ENCODE results near the gene CATSPER2. TPM values are rescaled to one million over a fixed set of nuclear protein-coding genes. Genes with fewer than 3 reads are reported as not detected.
"Not testable (repeated sequence)": the region's sequence is repeated elsewhere in the genome, so short reads cannot be mapped to it uniquely, and the experiment has no call there.

The CATSPER2 gene
- total RNA-seq, 1 donor from 2014 or later = 3.0 TPM

DNA sequence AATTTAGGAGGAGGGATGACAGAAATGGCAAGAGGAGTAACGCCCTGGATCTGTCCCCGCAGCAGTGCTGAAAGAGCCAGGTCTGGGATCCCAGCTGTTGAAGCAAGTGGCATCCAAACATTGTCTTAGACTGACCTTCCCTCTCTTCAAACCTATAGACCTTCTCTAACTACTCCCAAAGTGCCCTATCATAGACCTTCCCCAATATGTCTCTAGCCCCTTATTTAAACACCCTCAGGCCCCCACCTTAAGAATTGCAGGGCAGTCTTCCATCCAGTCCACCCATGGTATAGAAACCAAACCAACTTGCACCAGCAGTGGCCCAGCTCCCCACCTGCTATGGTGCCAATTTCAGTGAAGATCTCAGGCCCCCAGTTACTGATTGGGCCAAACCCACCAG is 48.4 kb downstream of the CATSPER2 start:
- intact Hi-C loops (cut with DNase I); DNase-seq (ENCODE audit: low spot score): not testable (repeated sequence)

DNA sequence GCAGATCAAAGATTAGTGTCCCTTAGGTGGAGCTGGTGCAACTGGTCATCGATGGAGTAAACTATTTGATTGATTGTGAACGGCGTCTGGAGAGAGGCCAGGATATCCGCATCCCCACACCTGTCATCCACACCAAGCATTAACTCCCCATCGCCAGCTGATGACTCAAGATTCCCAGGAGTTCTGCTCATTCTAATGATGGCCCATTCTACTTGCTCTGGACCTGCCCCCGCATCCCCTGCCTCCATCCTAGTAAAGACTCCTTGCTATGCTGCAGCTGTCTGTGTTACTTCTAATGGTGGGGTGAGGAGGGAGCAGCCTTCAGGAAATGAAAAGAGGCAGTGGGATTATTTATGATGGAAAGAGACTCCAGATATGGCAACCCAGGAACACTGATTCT is 49.5 kb downstream of the CATSPER2 start:
- intact Hi-C loops (cut with DNase I); DNase-seq (ENCODE audit: low spot score): not testable (repeated sequence)

DNA sequence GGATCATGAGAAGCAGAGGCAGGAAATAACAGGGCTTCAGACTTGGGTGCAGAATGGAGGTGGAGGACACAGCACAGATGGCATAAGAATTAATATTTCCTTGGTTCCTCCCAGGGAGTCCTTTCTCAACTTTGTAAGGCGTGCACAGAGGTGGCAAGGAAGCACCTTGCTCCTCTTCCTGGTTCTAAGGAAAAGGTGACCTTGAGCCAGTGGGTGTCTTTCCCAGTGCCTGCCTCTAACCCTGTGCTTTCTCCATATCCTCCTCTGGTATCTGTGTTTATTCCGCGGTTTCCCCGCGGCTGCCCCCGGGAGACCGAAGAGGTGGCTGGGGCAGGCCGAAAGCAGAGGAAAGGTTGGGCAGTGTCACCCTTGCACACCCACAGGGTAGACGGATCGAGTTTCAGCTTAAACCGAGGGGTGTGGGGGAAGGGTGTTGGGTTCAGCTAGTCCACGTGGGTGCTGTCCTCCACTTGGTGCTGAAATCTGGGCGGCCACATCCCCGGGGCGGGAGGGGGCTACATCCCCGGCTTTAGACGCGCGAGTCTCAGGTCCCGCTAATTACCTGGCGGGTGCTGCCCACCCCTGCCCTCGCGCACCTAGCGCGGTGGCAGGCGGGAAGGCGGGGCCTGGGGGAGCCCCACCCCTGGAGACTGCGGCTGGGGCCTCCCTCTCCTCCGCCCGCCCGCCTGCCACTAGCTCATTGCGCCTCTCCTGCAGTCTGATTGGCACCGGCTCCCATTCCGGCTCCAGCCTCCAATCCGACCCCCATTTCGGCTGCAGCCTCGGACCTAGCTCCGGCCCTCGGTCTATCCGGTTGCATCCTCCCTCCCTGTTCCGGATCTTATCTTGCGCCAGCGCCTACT is 55.1 kb downstream of the CATSPER2 start, which contains the start of gene CKMT1B:
Gene CKMT1B, plus strand, starts transcription at position 700 of the 863 bp plus-strand sequence. CDS start 192 bp downstream, outside the sequence.
- DNase-seq (ENCODE audit: low spot score); intact Hi-C loops (cut with DNase I): not testable (repeated sequence)

DNA sequence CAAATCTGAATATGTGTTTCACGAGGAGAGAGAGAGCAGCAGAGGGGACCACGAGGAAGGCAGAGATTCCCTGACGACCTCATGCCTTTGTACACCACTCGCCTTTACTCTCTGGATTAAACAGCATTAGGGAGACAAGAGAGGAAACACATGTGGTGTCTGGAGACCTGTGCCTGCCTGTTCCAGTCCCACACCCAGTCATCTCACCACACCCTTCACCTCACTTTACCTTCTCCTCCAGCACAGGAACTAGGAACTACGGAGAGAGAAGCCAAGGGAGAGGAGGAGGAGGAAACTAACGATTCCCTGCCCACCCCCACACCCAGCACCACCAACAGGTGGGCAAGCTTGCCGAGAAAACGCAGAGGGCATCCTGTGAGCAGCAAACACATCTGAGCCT is 55.8 kb downstream of the CATSPER2 start:
- intact Hi-C loops (cut with DNase I); DNase-seq (ENCODE audit: low spot score): not testable (repeated sequence)

DNA sequence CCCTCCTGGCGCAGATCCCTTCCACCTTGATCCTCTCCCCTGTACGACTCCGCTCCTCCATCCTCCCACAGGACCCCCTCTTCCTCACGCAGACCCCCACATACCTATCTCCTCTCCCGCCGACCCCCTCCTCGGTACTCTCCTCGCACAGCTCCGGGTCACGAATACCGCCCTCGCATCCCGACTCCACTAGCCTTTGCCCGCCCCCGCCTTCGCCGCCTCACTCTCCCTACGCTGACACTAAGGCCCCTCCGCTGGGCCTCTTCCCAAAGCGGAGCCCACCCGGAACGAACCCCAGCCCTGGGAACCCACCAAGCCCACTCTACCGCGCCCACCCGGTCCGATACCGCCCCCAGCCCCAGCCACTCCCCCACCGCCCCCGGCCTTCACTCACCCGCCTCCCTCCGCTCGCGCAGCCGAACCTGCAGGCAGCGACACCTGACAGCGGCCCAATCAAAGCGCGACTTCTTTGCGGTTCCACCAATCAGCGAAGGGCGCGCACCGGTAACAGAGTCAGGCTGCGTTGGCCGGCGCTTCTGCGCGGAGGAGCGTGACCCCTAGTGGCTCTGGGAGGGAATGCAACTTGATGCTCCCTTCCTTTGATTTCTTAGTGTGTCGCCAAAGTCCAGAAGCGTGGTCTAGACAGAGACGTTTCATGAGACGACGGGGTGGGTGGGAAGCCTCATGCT is 58.7 kb downstream of the CATSPER2 start, which contains the start of gene PPIP5K1:
Gene PPIP5K1, minus strand, starts transcription at position 431 of the 689 bp plus-strand sequence. CDS start 5,704 bp downstream, outside the sequence.
- intact Hi-C loops (cut with DNase I); DNase-seq (ENCODE audit: low spot score): not testable (repeated sequence)

Other genes with a start within 250 kb of the CATSPER2 start
- 33.1 TPM for gene TP53BP1, start 155.7 kb downstream of the CATSPER2 start, total RNA-seq
- 182 TPM for gene MAP1A, start 131.2 kb downstream of the CATSPER2 start, total RNA-seq
- gene PPIP5K1, start 58.6 kb downstream of the CATSPER2 start, total RNA-seq = 42.1 TPM
- not detected for gene CKMT1B, start 54.8 kb downstream of the CATSPER2 start, total RNA-seq
- 0.24 TPM for gene STRC, start 30.0 kb downstream of the CATSPER2 start, total RNA-seq
- 0.32 TPM for gene CKMT1A, start 45.0 kb upstream of the CATSPER2 start, total RNA-seq
- gene PDIA3, start 97.6 kb upstream of the CATSPER2 start, total RNA-seq = 176 TPM
- gene ELL3, start 128.1 kb upstream of the CATSPER2 start, total RNA-seq = 2.2 TPM
- gene SERF2, start 143.5 kb upstream of the CATSPER2 start, total RNA-seq = 943 TPM
- gene SERINC4, start 151.4 kb upstream of the CATSPER2 start, total RNA-seq = 0.43 TPM
- gene HYPK, start 151.8 kb upstream of the CATSPER2 start, total RNA-seq = 11.7 TPM
- 19.8 TPM for gene MFAP1, start 175.8 kb upstream of the CATSPER2 start, total RNA-seq
- 0.97 TPM for gene WDR76, start 178.2 kb upstream of the CATSPER2 start, total RNA-seq